Natural killer cell (primary cell): ENCODE results near the gene ELMOD3. TPM values are rescaled to one million over a fixed set of nuclear protein-coding genes. Genes with fewer than 3 reads are reported as not detected.

Experiments used
- ATAC-seq, 3 donors: fragments of 150-1000 bp in 2 of 3; fragments of 200-7000 bp in 1 of 3; cut with Tn5 transposase; 1 replicate in 1 of 3; 2 replicates in 2 of 3; pipeline ENCODE4 v1.10.0; 2021; ENCODE audit warnings: mild to moderate bottlenecking in 2 of 3, moderate library complexity in 2 of 3
- DNase-seq, 2 donors: peaks; one replicate each; pipeline versions ENCODE4 v3.0.0 to v3.0.0-alpha.2; 2013 to 2021; ENCODE audit warnings: mixed read lengths in 1 of 2
- H3K27ac ChIP-seq: one replicate; pipeline ENCODE4 v1.5.1; 2013; ENCODE audit warnings: mild to moderate bottlenecking, low read length
- H3K27me3 ChIP-seq: one replicate; pipeline ENCODE4 v1.6.1; 2013; ENCODE audit warnings: low read length; ENCODE audit not compliant: control insufficient read depth, insufficient read depth
- H3K36me3 ChIP-seq: one replicate; pipeline ENCODE4 v1.6.1; 2013; ENCODE audit warnings: low read length; ENCODE audit not compliant: control insufficient read depth, insufficient read depth
- H3K4me1 ChIP-seq: one replicate; pipeline ENCODE4 v1.6.1; 2013; ENCODE audit warnings: low read length; ENCODE audit not compliant: control insufficient read depth, insufficient read depth
- H3K4me3 ChIP-seq: one replicate; pipeline ENCODE4 v1.5.1; 2013; ENCODE audit warnings: low read length
- H3K9me3 ChIP-seq: one replicate; pipeline ENCODE4 v1.6.1; 2013; ENCODE audit warnings: low read length; ENCODE audit not compliant: control insufficient read depth, insufficient read depth
- H3K27ac Mint-ChIP-seq, 2 donors: one replicate each; pipeline ENCODE4 v1.8.0; 2022; ENCODE audit warnings: mild to moderate bottlenecking in 2 of 2, mixed read lengths in 2 of 2, moderate library complexity in 1 of 2
- H3K27me3 Mint-ChIP-seq, 2 donors: one replicate each; pipeline ENCODE4 v1.8.0; 2022; ENCODE audit warnings: low read depth in 2 of 2, mixed read lengths in 2 of 2
- H3K36me3 Mint-ChIP-seq: one replicate; pipeline ENCODE4 v1.8.0; 2022; ENCODE audit warnings: mixed read lengths
- H3K4me1 Mint-ChIP-seq, 2 donors: one replicate each; pipeline ENCODE4 v1.8.0; 2022; ENCODE audit warnings: mixed read lengths in 2 of 2
- H3K4me3 Mint-ChIP-seq: one replicate; pipeline ENCODE4 v1.8.0; 2022; ENCODE audit warnings: mild to moderate bottlenecking, moderate library complexity, mixed read lengths
- H3K9me3 Mint-ChIP-seq, 2 donors: one replicate each; pipeline ENCODE4 v1.8.0; 2022; ENCODE audit warnings: mixed read lengths in 2 of 2
- WGBS: methylation state at CpG from one replicate; pipeline ENCODE4 v1.1.7; 2013; ENCODE audit warnings: missing lambda C conversion rate; ENCODE audit not compliant: insufficient coverage; 5-methylcytosine and 5-hydroxymethylcytosine counted together
- intact Hi-C: fragments of 100-400 bp; cut with micrococcal nuclease; formaldehyde crosslinking; loops from one replicate; pipeline ENCODE4 v1.14.2; 2022
- total RNA-seq, 4 donors: library from RNA; stranded (reverse); fragments of 120-200 nt in 1 of 4; gene quantifications; one replicate each; pipeline versions ENCODE4 v1.2.3 to v1.2.4, GENCODE V29; 2013 to 2022
- TF ChIP-seq, protein P1 (sequence below): fragments of 200-600 bp; IDR thresholded peaks from one replicate; pipeline ENCODE4 v1.8.0; 2022; ENCODE audit warnings: antibody characterized with exemption

The ELMOD3 gene
- total RNA-seq, 3 donors from 2014 or later (not counting 1 experiment from before 2014, with no cell fraction given) = 22.4 to 33.9 (median 24.8) TPM

DNA sequence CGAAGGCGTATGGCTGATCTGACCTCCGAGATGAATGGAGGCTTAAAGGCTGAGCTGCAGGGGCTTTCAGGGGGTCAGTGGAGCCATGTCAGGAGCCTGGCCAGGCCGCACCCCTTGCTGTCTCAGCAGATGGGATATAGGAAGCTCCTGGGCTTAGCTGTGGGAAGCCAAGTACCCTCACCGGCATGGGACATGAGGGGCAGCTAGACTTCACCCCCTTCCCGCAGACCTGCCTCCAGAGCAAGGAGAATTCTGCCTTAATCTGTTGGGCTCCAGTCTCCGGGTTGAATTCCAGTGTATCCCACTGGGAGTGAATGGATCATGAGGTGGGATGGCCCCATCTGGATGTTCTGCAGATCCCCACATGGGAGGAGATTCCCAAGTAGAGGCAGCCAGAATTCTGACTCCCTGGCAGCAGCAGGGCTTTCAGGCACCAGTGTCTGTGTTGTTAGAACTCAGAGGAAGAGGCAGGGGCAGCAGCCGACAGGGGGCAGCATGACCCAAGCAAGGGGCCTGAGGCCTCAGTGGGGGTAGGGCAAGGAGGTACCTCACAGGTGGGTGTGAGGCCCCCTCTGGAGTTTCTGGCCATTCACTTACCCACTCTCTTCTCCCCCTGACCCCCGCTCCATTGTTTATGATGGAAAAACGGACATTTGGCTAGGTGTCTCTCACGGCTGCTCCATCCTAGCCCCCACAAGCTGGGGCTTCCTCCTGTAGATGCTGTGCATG lies 36.5 kb downstream of the ELMOD3 start:
- H3K4me1 ChIP-seq = peaks cover 14% of the 10 kb centered on the region
- Mint-ChIP-seq H3K4me1 (peaks cover 5 to 14% of the 10 kb centered on the region in 2 donors), H3K4me3 (no peak overlapping the region), H3K36me3 (no peaks in the 10 kb centered on the region), H3K27ac (no peak overlapping the region), H3K9me3 (no peaks in the 10 kb centered on the region), H3K27me3 (no peaks in the 10 kb centered on the region)
- peaks cover 25% of the 10 kb centered on the region for H3K36me3 ChIP-seq
- H3K27ac ChIP-seq = peak overlapping the region; percentile 8
- H3K9me3 ChIP-seq = no peaks in the 10 kb centered on the region
- ATAC-seq = peak; percentile 58 to 78 (median 73)
- TF ChIP-seq, protein P1, sequence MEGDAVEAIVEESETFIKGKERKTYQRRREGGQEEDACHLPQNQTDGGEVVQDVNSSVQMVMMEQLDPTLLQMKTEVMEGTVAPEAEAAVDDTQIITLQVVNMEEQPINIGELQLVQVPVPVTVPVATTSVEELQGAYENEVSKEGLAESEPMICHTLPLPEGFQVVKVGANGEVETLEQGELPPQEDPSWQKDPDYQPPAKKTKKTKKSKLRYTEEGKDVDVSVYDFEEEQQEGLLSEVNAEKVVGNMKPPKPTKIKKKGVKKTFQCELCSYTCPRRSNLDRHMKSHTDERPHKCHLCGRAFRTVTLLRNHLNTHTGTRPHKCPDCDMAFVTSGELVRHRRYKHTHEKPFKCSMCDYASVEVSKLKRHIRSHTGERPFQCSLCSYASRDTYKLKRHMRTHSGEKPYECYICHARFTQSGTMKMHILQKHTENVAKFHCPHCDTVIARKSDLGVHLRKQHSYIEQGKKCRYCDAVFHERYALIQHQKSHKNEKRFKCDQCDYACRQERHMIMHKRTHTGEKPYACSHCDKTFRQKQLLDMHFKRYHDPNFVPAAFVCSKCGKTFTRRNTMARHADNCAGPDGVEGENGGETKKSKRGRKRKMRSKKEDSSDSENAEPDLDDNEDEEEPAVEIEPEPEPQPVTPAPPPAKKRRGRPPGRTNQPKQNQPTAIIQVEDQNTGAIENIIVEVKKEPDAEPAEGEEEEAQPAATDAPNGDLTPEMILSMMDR = peak; percentile 66
- DNase-seq = peak; percentile 64 to 78
- WGBS = 89% methylated on average over 11 of the region's 11 CpGs
- no peak overlapping the region for H3K4me3 ChIP-seq
- intact Hi-C loops = no loop called here
- no peaks in the 10 kb centered on the region for H3K27me3 ChIP-seq

DNA sequence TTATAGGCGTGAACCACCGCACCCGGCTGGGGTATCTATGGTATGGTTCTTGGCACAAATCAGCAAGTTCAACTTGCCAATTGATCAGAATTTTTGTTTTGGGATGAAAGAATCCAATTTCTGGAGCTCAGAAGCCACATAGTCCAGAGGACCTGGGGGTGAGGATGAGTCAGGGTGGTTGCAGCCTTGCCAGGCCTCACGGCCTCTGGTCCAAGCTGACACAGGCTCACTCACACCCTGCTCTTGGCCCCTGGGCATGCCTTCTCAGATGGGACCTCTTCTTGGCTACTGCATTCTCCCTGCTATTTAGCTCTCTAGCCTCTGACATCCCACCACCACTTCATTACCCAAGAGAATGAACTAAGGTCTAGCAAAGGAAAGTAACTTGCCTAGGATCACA lies 39.3 kb downstream of the ELMOD3 start:
- no peak for ATAC-seq
- TF ChIP-seq, protein P1 = no peak
- WGBS = 91% methylated on average over 4 of the region's 4 CpGs
- Histone ChIP-seq H3K27ac (no peak overlapping the region), H3K9me3 (no peaks in the 10 kb centered on the region), H3K27me3 (no peaks in the 10 kb centered on the region), H3K36me3 (peaks cover 18% of the 10 kb centered on the region), H3K4me3 (no peak overlapping the region), H3K4me1 (peaks cover 14% of the 10 kb centered on the region)
- H3K27ac Mint-ChIP-seq = peak overlapping the region in 1 of 2 donors; percentile 47
- DNase-seq = no peak
- intact Hi-C loops = no loop called here
- no peaks in the 10 kb centered on the region for H3K36me3 Mint-ChIP-seq
- peaks cover 5 to 14% of the 10 kb centered on the region in 2 donors for H3K4me1 Mint-ChIP-seq
- no peak overlapping the region for H3K4me3 Mint-ChIP-seq
- H3K27me3 Mint-ChIP-seq = no peaks in the 10 kb centered on the region
- H3K9me3 Mint-ChIP-seq = no peaks in the 10 kb centered on the region

DNA sequence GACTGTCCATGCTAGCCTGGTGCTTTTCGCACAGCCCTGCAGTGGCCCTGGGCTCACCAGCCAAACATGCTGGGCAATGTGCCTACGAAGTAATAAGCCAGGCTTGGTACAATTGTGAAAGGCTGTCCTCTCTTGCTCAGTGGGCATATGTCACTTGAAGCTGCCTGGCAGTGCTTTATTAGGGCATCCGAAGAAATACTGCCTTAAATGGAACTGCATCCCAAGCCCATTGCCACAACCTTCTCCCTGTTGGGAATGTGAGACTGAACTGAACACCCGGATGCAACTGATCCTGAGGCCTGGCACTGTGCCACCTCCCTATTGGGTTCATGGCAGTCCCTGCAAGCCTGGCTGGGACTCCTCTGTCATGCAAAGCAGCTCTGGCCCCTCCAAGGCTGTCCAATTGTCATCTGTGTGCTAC lies 39.7 kb downstream of the ELMOD3 start:
- TF ChIP-seq, protein P1 = no peak
- no peaks in the 10 kb centered on the region for H3K27me3 ChIP-seq
- Mint-ChIP-seq H3K4me3 (no peak overlapping the region), H3K4me1 (peaks cover 5 to 14% of the 10 kb centered on the region in 2 donors), H3K36me3 (no peaks in the 10 kb centered on the region), H3K27me3 (no peaks in the 10 kb centered on the region), H3K27ac (peak overlapping the region in 1 of 2 donors; percentile 47), H3K9me3 (no peaks in the 10 kb centered on the region)
- DNase-seq (no peak), ATAC-seq (no peak)
- WGBS = 96% methylated on average over 4 of the region's 4 CpGs
- intact Hi-C loops = no loop called here
- H3K27ac ChIP-seq = no peak overlapping the region
- peaks cover 18% of the 10 kb centered on the region for H3K36me3 ChIP-seq
- no peak overlapping the region for H3K4me3 ChIP-seq
- H3K4me1 ChIP-seq = peaks cover 14% of the 10 kb centered on the region
- H3K9me3 ChIP-seq = no peaks in the 10 kb centered on the region
